ENCODE results near the gene ZNF614. TPM values are rescaled to one million over a fixed set of nuclear protein-coding genes. Genes with fewer than 3 reads are reported as not detected.
A peak's percentile ranks its signal among the peaks of the same experiment; 100 is the strongest.

The ZNF614 gene
- total and polyA plus RNA-seq, 9 of the 15 experiments (the other 6 are each of a cell fraction or from before 2014, with no cell fraction given) = 4.9 to 16.3 (median 11.4) TPM

DNA sequence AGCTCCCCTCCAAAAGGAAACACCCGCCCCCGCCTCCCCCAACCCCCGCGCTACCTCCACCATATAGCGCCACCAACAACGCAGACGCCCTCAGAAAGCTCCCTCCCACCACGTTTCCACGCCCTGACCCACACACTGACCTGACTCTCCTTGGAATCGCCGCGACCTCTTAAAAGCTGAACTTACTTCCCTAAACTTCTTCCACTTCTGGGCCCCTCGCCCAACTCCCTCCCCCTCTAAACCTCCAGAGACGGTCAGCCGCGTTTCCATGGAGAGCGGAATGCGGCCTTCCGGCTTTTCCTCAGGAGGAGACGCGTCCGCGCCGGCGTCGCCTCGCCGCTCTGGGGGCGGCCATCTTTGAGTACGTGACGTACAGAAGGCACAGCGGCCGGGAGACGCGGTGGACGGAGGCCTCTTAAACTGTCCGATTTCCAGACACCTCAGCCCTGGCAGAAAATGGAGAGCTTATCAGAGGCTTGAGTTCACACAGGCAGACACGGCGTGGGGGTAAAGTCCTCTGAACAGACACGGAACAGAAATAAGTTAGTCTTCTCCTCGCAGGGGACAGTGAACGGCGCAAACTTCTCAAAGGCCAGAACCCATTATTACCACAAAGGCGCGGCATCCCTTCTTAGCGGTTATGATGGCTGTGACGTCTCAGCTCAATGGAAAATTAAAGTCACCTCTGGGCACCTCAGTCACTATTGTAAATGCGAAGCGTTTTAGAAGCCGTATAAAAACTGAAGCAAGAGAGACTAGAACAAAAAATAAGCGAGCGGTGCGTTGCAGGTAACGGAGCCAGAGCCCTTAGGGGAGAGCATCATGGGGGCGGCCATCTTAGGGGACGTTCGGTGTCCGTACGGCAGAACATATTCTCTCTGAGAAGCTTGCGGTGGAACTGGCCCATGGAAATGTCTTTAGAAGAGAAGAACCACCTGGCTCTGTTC is 20.6 kb upstream of the ZNF614 start, which contains the start of gene ZNF432 (continued):
- TF ChIP-seq TAF1 (IDR thresholded peaks at IDR 0.05; ENCODE audit: control insufficient read depth, extremely low read depth, insufficient read depth, low read length, severe bottlenecking) = peak; percentile 74
- TF ChIP-seq L3MBTL2 (IDR thresholded peaks at IDR 0.05) = peak; percentile 62; the same call in 1 of the 2 replicates
- TF ChIP-seq, protein P1, sequence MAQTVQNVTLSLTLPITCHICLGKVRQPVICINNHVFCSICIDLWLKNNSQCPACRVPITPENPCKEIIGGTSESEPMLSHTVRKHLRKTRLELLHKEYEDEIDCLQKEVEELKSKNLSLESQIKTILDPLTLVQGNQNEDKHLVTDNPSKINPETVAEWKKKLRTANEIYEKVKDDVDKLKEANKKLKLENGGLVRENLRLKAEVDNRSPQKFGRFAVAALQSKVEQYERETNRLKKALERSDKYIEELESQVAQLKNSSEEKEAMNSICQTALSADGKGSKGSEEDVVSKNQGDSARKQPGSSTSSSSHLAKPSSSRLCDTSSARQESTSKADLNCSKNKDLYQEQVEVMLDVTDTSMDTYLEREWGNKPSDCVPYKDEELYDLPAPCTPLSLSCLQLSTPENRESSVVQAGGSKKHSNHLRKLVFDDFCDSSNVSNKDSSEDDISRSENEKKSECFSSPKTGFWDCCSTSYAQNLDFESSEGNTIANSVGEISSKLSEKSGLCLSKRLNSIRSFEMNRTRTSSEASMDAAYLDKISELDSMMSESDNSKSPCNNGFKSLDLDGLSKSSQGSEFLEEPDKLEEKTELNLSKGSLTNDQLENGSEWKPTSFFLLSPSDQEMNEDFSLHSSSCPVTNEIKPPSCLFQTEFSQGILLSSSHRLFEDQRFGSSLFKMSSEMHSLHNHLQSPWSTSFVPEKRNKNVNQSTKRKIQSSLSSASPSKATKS (CRISPR knock-in tag; IDR thresholded peaks at IDR 0.05) = no peak
- TF ChIP-seq FOXP1 (CRISPR knock-in tag; IDR thresholded peaks at IDR 0.05) = peak; percentile 44; the same call in 1 of the 2 replicates
- TF ChIP-seq FOXK2 (conservative IDR thresholded peaks at IDR 0.05 in 1 of 2, IDR thresholded peaks at IDR 0.05 in 1 of 2; ENCODE audit: low read depth in 2 of 2) = 0 out of 4 replicates have a peak, but pooled peaks of 1 of the 2 experiments have one; percentile 20
- TF ChIP-seq, protein P2, sequence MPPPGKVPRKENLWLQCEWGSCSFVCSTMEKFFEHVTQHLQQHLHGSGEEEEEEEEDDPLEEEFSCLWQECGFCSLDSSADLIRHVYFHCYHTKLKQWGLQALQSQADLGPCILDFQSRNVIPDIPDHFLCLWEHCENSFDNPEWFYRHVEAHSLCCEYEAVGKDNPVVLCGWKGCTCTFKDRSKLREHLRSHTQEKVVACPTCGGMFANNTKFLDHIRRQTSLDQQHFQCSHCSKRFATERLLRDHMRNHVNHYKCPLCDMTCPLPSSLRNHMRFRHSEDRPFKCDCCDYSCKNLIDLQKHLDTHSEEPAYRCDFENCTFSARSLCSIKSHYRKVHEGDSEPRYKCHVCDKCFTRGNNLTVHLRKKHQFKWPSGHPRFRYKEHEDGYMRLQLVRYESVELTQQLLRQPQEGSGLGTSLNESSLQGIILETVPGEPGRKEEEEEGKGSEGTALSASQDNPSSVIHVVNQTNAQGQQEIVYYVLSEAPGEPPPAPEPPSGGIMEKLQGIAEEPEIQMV (tag; conservative IDR thresholded peaks at IDR 0.05; ENCODE audit: low read depth) = no peak
- peak; percentile 80 for TF ChIP-seq CREB1 (IDR thresholded peaks at IDR 0.05)
- TF ChIP-seq CREB1 (CRISPR knock-in tag; IDR thresholded peaks at IDR 0.05) = peak; percentile 87
- no peak for TF ChIP-seq NCOA2 (IDR thresholded peaks at IDR 0.05; ENCODE audit: partially characterized antibody in 2 of 2)
- TF ChIP-seq, protein P3, sequence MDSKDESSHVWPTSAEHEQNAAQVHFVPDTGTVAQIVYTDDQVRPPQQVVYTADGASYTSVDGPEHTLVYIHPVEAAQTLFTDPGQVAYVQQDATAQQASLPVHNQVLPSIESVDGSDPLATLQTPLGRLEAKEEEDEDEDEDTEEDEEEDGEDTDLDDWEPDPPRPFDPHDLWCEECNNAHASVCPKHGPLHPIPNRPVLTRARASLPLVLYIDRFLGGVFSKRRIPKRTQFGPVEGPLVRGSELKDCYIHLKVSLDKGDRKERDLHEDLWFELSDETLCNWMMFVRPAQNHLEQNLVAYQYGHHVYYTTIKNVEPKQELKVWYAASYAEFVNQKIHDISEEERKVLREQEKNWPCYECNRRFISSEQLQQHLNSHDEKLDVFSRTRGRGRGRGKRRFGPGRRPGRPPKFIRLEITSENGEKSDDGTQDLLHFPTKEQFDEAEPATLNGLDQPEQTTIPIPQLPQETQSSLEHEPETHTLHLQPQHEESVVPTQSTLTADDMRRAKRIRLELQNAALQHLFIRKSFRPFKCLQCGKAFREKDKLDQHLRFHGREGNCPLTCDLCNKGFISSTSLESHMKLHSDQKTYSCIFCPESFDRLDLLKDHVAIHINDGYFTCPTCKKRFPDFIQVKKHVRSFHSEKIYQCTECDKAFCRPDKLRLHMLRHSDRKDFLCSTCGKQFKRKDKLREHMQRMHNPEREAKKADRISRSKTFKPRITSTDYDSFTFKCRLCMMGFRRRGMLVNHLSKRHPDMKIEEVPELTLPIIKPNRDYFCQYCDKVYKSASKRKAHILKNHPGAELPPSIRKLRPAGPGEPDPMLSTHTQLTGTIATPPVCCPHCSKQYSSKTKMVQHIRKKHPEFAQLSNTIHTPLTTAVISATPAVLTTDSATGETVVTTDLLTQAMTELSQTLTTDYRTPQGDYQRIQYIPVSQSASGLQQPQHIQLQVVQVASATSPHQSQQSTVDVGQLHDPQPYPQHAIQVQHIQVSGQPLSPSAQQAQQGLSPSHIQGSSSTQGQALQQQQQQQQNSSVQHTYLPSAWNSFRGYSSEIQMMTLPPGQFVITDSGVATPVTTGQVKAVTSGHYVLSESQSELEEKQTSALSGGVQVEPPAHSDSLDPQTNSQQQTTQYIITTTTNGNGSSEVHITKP (IDR thresholded peaks at IDR 0.05; ENCODE audit: partially characterized antibody) = peak; percentile 21
- TF ChIP-seq YY1 (IDR thresholded peaks at IDR 0.05; ENCODE audit: borderline replicate concordance in 1 of 3, control insufficient read depth in 1 of 3, extremely low read depth in 1 of 3, insufficient read depth in 3 of 3, insufficient read length in 1 of 3, insufficient replicate concordance in 2 of 3, low read depth in 1 of 3, low read length in 2 of 3) = peak; percentile 97 to 100 (median 99)
- TF ChIP-seq TBP (optimal IDR thresholded peaks at IDR 0.05; ENCODE audit: low read depth, low read length) = peak; percentile 83
- TF ChIP-seq EGR1 (conservative IDR thresholded peaks at IDR 0.05) = peak; percentile 93
- 0 out of 2 replicates have a peak, but pooled peaks have one; percentile 6 for TF ChIP-seq ZNF75A (CRISPR knock-in tag; IDR thresholded peaks at IDR 0.05)
- no peak for TF ChIP-seq JUND (IDR thresholded peaks at IDR 0.05; ENCODE audit: borderline replicate concordance, low read depth, low read length)
- peak; percentile 12; the same call in 2 of the 3 replicates for TF ChIP-seq JUND (tag; IDR thresholded peaks at IDR 0.05; ENCODE audit: borderline replicate concordance, low read depth, low read length)

Measured in K562 (cell line).